ENCODE results near the gene AGMAT.

AGMAT gene

DNA sequence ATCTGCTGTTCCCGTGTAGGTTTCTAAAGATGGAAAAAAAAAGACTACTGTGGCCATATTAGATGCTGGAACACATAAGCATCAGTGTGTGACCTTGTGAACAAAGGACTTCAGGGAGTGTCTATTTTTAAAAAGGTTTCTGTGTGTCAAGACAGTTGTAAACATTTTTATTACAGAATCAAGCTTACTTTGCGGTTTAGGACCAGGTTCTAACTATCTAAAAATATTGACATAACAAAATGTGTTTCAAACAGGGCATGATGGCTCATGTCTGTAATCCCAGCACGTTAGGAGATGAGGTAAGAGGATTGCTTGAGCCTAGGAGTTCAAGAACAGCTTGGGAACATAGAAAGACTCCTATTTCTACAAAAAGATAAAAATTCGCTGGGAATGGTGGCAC lies 25.3 kb upstream of the AGMAT start:
- TF ChIP-seq SIN3A (IDR thresholded peaks at IDR 0.05; ENCODE audit: borderline replicate concordance, insufficient read depth, low read length) (no peak), TAF1 (IDR thresholded peaks at IDR 0.05; ENCODE audit: borderline replicate concordance, insufficient read depth, low read length) (no peak), FOXP2 (optimal IDR thresholded peaks at IDR 0.05; ENCODE audit: borderline replicate concordance, extremely low read depth, extremely low read length, insufficient read depth) (no peak), POLR2AphosphoS5 (IDR thresholded peaks at IDR 0.05; ENCODE audit: low read depth, low read length) (no peak)
- TF ChIP-seq, protein P1, sequence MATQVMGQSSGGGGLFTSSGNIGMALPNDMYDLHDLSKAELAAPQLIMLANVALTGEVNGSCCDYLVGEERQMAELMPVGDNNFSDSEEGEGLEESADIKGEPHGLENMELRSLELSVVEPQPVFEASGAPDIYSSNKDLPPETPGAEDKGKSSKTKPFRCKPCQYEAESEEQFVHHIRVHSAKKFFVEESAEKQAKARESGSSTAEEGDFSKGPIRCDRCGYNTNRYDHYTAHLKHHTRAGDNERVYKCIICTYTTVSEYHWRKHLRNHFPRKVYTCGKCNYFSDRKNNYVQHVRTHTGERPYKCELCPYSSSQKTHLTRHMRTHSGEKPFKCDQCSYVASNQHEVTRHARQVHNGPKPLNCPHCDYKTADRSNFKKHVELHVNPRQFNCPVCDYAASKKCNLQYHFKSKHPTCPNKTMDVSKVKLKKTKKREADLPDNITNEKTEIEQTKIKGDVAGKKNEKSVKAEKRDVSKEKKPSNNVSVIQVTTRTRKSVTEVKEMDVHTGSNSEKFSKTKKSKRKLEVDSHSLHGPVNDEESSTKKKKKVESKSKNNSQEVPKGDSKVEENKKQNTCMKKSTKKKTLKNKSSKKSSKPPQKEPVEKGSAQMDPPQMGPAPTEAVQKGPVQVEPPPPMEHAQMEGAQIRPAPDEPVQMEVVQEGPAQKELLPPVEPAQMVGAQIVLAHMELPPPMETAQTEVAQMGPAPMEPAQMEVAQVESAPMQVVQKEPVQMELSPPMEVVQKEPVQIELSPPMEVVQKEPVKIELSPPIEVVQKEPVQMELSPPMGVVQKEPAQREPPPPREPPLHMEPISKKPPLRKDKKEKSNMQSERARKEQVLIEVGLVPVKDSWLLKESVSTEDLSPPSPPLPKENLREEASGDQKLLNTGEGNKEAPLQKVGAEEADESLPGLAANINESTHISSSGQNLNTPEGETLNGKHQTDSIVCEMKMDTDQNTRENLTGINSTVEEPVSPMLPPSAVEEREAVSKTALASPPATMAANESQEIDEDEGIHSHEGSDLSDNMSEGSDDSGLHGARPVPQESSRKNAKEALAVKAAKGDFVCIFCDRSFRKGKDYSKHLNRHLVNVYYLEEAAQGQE (IDR thresholded peaks at IDR 0.05; ENCODE audit: insufficient read depth in 1 of 2, low read depth in 2 of 2, low read length in 2 of 2): no peak

DNA sequence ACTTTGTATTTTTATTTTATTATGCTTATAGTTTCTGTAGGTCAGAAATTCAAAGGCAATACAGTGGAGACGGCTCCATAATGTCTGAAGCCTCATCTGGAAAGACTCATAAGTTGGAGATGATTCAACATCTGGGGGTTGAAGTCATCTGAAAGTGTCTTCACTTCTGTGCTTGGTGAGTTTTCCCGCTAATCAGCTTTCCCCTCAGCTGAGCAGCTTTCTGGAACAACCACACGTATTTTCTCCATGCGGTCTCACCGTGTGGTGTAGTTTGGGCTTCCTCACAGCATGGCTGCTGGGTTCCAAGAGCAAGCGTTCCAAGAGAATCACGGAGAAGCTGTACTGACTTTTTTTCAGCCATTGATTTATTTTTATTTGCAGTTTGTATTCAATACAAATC lies 24.8 kb upstream of the AGMAT start:
- TF ChIP-seq, protein P1 (IDR thresholded peaks at IDR 0.05; ENCODE audit: insufficient read depth in 1 of 2, low read depth in 2 of 2, low read length in 2 of 2): no peak
- TF ChIP-seq TAF1 (IDR thresholded peaks at IDR 0.05; ENCODE audit: borderline replicate concordance, insufficient read depth, low read length) (no peak), POLR2AphosphoS5 (IDR thresholded peaks at IDR 0.05; ENCODE audit: low read depth, low read length) (no peak), FOXP2 (optimal IDR thresholded peaks at IDR 0.05; ENCODE audit: borderline replicate concordance, extremely low read depth, extremely low read length, insufficient read depth) (no peak), SIN3A (IDR thresholded peaks at IDR 0.05; ENCODE audit: borderline replicate concordance, insufficient read depth, low read length) (no peak)

DNA sequence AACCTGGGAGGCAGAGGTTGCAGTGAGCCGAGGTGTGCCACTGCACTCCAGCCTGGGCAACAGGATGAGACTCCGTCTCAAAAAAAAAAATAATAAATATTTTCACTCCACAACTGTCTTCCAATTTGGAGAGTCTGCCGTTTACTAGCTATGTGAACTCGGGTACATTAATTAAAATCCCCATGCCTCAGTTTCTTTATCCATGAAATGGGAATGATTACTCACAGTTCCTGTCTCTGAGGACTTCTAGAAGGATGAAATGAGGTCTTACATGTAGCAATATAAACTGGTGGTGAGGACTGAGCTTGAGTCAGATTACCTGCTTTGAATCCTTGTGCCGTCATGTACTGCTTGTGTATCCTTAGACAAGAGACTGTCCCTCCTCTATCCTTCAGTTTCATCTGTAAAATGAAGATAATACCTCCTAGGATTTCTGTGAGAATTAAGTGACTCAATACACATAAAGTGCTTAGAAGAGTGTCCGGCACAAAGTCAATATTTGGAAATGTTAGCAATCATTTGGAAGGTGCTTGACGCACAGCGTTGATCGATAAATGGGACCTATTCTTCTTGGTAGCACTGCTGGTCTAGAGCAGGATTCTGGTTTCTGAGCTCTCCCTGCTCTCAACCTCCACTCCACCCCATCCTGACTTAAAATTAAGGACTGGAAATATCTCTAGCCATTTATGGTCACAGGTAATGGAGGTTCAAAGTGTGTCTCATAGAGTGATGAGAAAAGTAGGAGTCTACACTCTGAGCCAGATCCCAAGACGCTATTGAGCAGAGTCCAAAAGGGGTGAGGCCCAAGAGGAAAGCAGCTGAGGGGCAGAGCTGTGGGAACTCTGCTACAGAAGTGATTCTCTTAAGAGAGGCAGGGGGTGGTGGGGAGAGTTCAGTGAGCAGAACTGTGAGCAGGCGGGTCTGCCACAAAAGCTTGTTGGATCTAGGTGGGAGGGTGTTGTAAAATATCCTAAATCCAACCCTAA lies 20.8 kb upstream of the AGMAT start:
- TF ChIP-seq POLR2AphosphoS5 (IDR thresholded peaks at IDR 0.05; ENCODE audit: low read depth, low read length) (no peak), SIN3A (IDR thresholded peaks at IDR 0.05; ENCODE audit: borderline replicate concordance, insufficient read depth, low read length) (no peak), TAF1 (IDR thresholded peaks at IDR 0.05; ENCODE audit: borderline replicate concordance, insufficient read depth, low read length) (no peak), FOXP2 (optimal IDR thresholded peaks at IDR 0.05; ENCODE audit: borderline replicate concordance, extremely low read depth, extremely low read length, insufficient read depth) (no peak)
- TF ChIP-seq, protein P1 (IDR thresholded peaks at IDR 0.05; ENCODE audit: insufficient read depth in 1 of 2, low read depth in 2 of 2, low read length in 2 of 2): no peak

DNA sequence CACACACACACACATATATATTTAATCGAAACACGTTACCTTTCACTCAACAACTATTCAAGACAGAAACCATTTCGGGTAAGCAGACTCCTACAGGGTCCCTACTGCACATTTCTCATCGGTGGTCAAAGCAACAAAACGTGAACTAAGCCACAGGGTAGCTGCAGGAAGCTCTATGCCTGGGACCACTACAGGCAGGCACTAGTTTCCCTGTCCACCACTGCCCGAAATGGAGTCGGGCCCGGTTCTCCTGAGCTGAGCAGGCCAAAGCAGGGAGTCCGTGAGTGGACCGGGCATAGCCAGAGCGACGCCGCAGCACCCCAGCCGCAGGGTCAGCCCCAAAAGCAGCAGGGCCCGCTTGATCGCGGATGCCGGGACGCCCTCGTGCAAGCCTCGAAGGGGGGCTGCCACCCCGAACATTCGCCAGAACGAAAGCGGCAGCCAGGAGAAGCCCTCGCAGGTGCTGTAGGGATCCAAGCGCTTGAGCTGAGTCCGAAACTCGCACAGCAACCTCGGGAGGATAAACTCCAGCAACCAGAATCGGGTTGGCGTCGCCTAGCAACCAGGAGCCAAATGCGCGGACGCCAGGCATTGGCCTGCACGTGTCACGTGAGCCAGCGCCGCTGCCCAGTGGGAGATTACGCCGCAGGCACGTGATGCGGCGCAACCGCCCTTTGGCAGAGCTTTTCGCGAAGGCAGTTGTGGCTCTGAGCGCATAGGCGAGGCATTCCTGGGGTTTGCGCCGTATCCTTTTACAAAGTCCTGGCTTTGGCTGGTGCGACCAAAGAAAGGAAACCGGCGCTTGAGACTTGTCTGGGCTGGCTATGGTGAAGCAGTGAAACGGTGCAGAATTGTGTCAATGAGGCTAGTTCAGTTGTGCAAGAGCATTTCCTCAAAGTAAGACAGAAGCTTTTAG lies 18.5 kb upstream of the AGMAT start:
- no peak for TF ChIP-seq FOXP2 (optimal IDR thresholded peaks at IDR 0.05; ENCODE audit: borderline replicate concordance, extremely low read depth, extremely low read length, insufficient read depth)
- TF ChIP-seq SIN3A (IDR thresholded peaks at IDR 0.05; ENCODE audit: borderline replicate concordance, insufficient read depth, low read length): no peak
- no peak for TF ChIP-seq POLR2AphosphoS5 (IDR thresholded peaks at IDR 0.05; ENCODE audit: low read depth, low read length)
- TF ChIP-seq, protein P1 (IDR thresholded peaks at IDR 0.05; ENCODE audit: insufficient read depth in 1 of 2, low read depth in 2 of 2, low read length in 2 of 2): no peak
- no peak for TF ChIP-seq TAF1 (IDR thresholded peaks at IDR 0.05; ENCODE audit: borderline replicate concordance, insufficient read depth, low read length)
